Bronchial epithelial cell (primary cell): ENCODE results near the gene DRP2. TPM values are rescaled to one million over a fixed set of nuclear protein-coding genes. Genes with fewer than 3 reads are reported as not detected.
A peak's percentile ranks its signal among the peaks of the same experiment; 100 is the strongest.
"Not testable (repeated sequence)": the region's sequence is repeated elsewhere in the genome, so short reads cannot be mapped to it uniquely, and the experiment has no call there.

Source experiments
- DNase-seq: peaks from one replicate; pipeline ENCODE4 v3.0.0-alpha.2; 2010; ENCODE audit warnings: low read depth
- FAIRE-seq: peaks from 2 replicates; lab custom pipeline; 2011; peaks lifted over from hg19 to GRCh38; lab: Jason Lieb, UNC
- H3K27me3 ChIP-seq: 2 replicates; pipeline ENCODE4 v1.5.1; 2011; ENCODE audit warnings: low read length; ENCODE audit not compliant: control insufficient read depth, insufficient read depth
- H3K36me3 ChIP-seq: 2 replicates; pipeline ENCODE4 v1.5.1; 2011; ENCODE audit warnings: low read length; ENCODE audit not compliant: control insufficient read depth, insufficient read depth
- H3K4me3 ChIP-seq: 2 replicates; pipeline ENCODE4 v1.5.1; 2011; ENCODE audit warnings: mild to moderate bottlenecking, low read depth, low read length, control low read depth
- CTCF ChIP-seq: IDR thresholded peaks from 2 replicates; pipeline ENCODE4 v1.5.1; 2011; ENCODE audit warnings: mild to moderate bottlenecking, moderate library complexity, low read length, control low read depth, inconsistent platforms; ENCODE audit not compliant: insufficient read depth, severe bottlenecking
- total RNA-seq: library from RNA; depleted of rRNA; stranded (reverse); fragments of >200 nt; gene quantifications from 2 replicates; pipeline ENCODE4 v1.2.1, GENCODE V29; 2014

The DRP2 gene
- total RNA-seq, 1 donor from 2014 or later = not detected

- DNase-seq (peak; percentile 21), FAIRE-seq (no peak)
- TF ChIP-seq CTCF = no peak
- Histone ChIP-seq H3K4me3 (no peak overlapping the region), H3K27me3 (no peaks in the 10 kb centered on the region), H3K36me3 (no peaks in the 10 kb centered on the region)
These were observed 46.4 kb downstream of the DRP2 start for GRCh38 chrX:101265869-101266428.

GRCh38 chrX:101274198-101274597, 54.6 kb downstream of the DRP2 start:
- TF ChIP-seq CTCF = no peak
- FAIRE-seq (no peak), DNase-seq (no peak)
- Histone ChIP-seq H3K4me3 (no peak overlapping the region), H3K27me3 (no peaks in the 10 kb centered on the region), H3K36me3 (no peaks in the 10 kb centered on the region)

- H3K36me3 ChIP-seq = no peaks in the 10 kb centered on the region
- FAIRE-seq (no peak), DNase-seq (no peak)
- H3K27me3 ChIP-seq = no peaks in the 10 kb centered on the region
- TF ChIP-seq CTCF = no peak
- no peak overlapping the region for H3K4me3 ChIP-seq
These were observed 56.7 kb downstream of the DRP2 start for GRCh38 chrX:101276238-101276637.

GRCh38 chrX:101287402-101287801, 67.8 kb downstream of the DRP2 start:
- TF ChIP-seq CTCF = peak; percentile 42
- Histone ChIP-seq H3K27me3 (no peaks in the 10 kb centered on the region), H3K36me3 (no peaks in the 10 kb centered on the region), H3K4me3 (no peak overlapping the region)
- DNase-seq = peak; percentile 43
- peak; percentile 32 for FAIRE-seq

GRCh38 chrX:101290957-101291603, 71.5 kb downstream of the DRP2 start, which contains the start of gene TAF7L:
TAF7L (minus strand) TSS chrX:101291334; CDS start chrX:101287543, 3,791 bp downstream.
- FAIRE-seq = no peak
- DNase-seq = no peak
- TF ChIP-seq CTCF = no peak
- Histone ChIP-seq H3K27me3 (no peaks in the 10 kb centered on the region), H3K4me3 (peak within 1 kb of the TSS; percentile 1), H3K36me3 (no peaks in the 10 kb centered on the region)

- not testable (repeated sequence) for H3K27me3 ChIP-seq, H3K4me3 ChIP-seq, FAIRE-seq, H3K36me3 ChIP-seq, DNase-seq
These were observed 76.0 kb downstream of the DRP2 start for GRCh38 chrX:101295603-101296002.
